ENCODE data around the gene ARL8A.

DNA sequence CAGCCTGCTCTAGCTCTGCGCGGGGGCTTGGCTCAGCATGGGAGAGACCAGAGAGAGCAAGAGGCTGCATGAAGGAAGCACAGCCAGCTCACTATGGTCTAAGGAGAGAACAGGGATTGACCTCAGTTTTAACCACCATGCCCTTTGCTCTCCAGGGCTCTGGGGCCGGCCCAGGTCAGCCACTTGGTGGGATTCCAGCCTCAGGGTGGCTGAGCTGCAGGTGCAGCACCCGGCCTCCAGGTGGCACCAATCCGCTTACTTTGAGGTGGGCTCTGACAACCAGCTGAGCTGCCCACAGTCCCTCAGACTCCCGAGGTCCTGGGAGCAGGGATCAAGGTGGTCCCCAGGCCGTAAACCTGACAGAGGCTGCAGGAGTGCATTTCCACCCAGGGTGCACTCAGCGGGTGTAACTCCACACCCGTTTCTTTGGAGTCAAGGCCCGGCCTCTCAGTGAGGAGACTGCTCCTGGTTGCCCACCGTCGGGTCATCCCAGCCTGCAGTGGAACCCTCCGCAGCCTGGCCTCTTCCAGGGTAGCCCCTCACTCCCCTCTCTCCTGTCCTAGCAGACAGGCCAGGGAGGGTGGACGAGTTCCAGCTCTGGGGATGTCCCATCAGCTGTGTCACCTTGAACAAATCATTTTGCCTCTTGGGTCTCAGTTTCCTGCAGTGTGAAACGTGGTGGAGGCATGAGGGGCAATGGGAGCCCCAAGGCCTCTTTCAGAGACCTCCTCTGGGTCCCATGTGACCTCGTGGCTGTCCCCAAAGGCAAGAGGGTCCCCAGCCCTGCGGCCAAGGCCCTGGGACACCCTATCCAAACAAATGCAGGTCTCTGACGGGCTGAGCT, 48.5 kb upstream of the ARL8A start:
- TF ChIP-seq, protein P1, sequence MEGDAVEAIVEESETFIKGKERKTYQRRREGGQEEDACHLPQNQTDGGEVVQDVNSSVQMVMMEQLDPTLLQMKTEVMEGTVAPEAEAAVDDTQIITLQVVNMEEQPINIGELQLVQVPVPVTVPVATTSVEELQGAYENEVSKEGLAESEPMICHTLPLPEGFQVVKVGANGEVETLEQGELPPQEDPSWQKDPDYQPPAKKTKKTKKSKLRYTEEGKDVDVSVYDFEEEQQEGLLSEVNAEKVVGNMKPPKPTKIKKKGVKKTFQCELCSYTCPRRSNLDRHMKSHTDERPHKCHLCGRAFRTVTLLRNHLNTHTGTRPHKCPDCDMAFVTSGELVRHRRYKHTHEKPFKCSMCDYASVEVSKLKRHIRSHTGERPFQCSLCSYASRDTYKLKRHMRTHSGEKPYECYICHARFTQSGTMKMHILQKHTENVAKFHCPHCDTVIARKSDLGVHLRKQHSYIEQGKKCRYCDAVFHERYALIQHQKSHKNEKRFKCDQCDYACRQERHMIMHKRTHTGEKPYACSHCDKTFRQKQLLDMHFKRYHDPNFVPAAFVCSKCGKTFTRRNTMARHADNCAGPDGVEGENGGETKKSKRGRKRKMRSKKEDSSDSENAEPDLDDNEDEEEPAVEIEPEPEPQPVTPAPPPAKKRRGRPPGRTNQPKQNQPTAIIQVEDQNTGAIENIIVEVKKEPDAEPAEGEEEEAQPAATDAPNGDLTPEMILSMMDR (IDR thresholded peaks at IDR 0.05; ENCODE audit: low read length): peak; percentile 96
- no peak for TF ChIP-seq EZH2phosphoT487 (IDR thresholded peaks at IDR 0.05; ENCODE audit: low read length)
